HL-60 (cell line): ENCODE results near the gene SOCS7.

Source experiments
- DNase-seq, 2 experiments: peaks; one replicate each; pipeline ENCODE4 v3.0.0-alpha.2; 2010 to 2020; ENCODE audit warnings: low read depth in 1 of 2, low spot score in 1 of 2
- H3K27ac ChIP-seq: fragments of 250-450 bp; sonication (Bioruptor Pico); replicated peaks from 2 replicates; pipeline ENCODE4 v1.5.1; 2020; ENCODE audit warnings: mild to moderate bottlenecking, moderate library complexity
- H3K27me3 ChIP-seq: fragments of 250-450 bp; sonication (Bioruptor Pico); 2 replicates; pipeline ENCODE4 v1.5.1; 2021; ENCODE audit warnings: mild to moderate bottlenecking, moderate library complexity; ENCODE audit not compliant: insufficient read depth, poor library complexity, severe bottlenecking
- H3K4me3 ChIP-seq: replicated peaks from 2 replicates; pipeline ENCODE4 v1.5.1; 2011; ENCODE audit warnings: mild to moderate bottlenecking, control low read depth, low read length; ENCODE audit not compliant: insufficient read depth
- CTCF ChIP-seq: IDR thresholded peaks from one replicate; pipeline ENCODE4 v1.5.1; 2011; ENCODE audit warnings: low read length, control low read depth, inconsistent platforms; ENCODE audit not compliant: insufficient read depth
- GABPA ChIP-seq: IDR thresholded peaks from 2 replicates; pipeline ENCODE4 v1.6.1; 2012; ENCODE audit warnings: low read depth
- POLR2AphosphoS5 ChIP-seq: IDR thresholded peaks from 2 replicates; pipeline ENCODE4 v1.6.1; 2012; ENCODE audit warnings: low read depth
- REST ChIP-seq: IDR thresholded peaks from 2 replicates; pipeline ENCODE4 v1.6.1; 2012; ENCODE audit warnings: low read depth; ENCODE audit not compliant: insufficient replicate concordance
- SPI1 ChIP-seq: IDR thresholded peaks from 2 replicates; pipeline ENCODE4 v1.6.1; 2012; ENCODE audit warnings: low read depth, mild to moderate bottlenecking, borderline replicate concordance

Gene SOCS7

GRCh38 chr17:38355251-38355650 is 3.6 kb downstream of the SOCS7 start:
- DNase-seq: no peak
- Histone ChIP-seq H3K4me3 (no peak overlapping the region), H3K27me3 (no peaks in the 10 kb centered on the region), H3K27ac (no peak overlapping the region)
- TF ChIP-seq REST (no peak), CTCF (no peak), POLR2AphosphoS5 (no peak), SPI1 (no peak), GABPA (no peak)

GRCh38 chr17:38357486-38358123 is 6.0 kb downstream of the SOCS7 start:
- no peak overlapping the region for H3K27ac ChIP-seq
- H3K4me3 ChIP-seq: no peak overlapping the region
- H3K27me3 ChIP-seq: no peaks in the 10 kb centered on the region
- DNase-seq: no peak
- TF ChIP-seq GABPA (no peak), POLR2AphosphoS5 (no peak), REST (no peak), CTCF (no peak), SPI1 (no peak)

GRCh38 chr17:38358586-38359513 is 7.2 kb downstream of the SOCS7 start:
- Histone ChIP-seq H3K27ac (no peak overlapping the region), H3K4me3 (no peak overlapping the region), H3K27me3 (no peaks in the 10 kb centered on the region)
- DNase-seq: no peak
- TF ChIP-seq POLR2AphosphoS5 (no peak), SPI1 (no peak), CTCF (no peak), GABPA (no peak), REST (no peak)
